ENCODE results near the gene DAW1.

DAW1 gene

GRCh38 chr2:227877421-227878310 lies 6.2 kb downstream of the DAW1 start:
- Histone ChIP-seq H3K9me3 (ENCODE audit: control insufficient read depth, low read length) (no peaks in the 10 kb centered on the region), H3K36me3 (ENCODE audit: control insufficient read depth, insufficient read depth, low read length) (no peaks in the 10 kb centered on the region), H3K27ac (ENCODE audit: insufficient read depth, low read length, poor library complexity, severe bottlenecking) (no peak overlapping the region), H3K27me3 (replicated peaks; ENCODE audit: control insufficient read depth, insufficient read depth, low read length, poor library complexity, severe bottlenecking) (peaks cover under 1% of the 10 kb centered on the region), H3K4me1 (ENCODE audit: control insufficient read depth, insufficient read depth, low read length, poor library complexity, severe bottlenecking) (no peaks in the 10 kb centered on the region), H3K4me3 (ENCODE audit: insufficient read depth, low read depth, low read length, poor library complexity, severe bottlenecking) (no peak overlapping the region)
- DNase-seq: no peak

GRCh38 chr2:227880460-227880859 lies 9.0 kb downstream of the DAW1 start:
- no peak overlapping the region for H3K27ac ChIP-seq (ENCODE audit: insufficient read depth, low read length, poor library complexity, severe bottlenecking)
- no peaks in the 10 kb centered on the region for H3K4me1 ChIP-seq (ENCODE audit: control insufficient read depth, insufficient read depth, low read length, poor library complexity, severe bottlenecking)
- no peak overlapping the region for H3K4me3 ChIP-seq (ENCODE audit: insufficient read depth, low read depth, low read length, poor library complexity, severe bottlenecking)
- H3K9me3 ChIP-seq (ENCODE audit: control insufficient read depth, low read length): no peaks in the 10 kb centered on the region
- H3K27me3 ChIP-seq (replicated peaks; ENCODE audit: control insufficient read depth, insufficient read depth, low read length, poor library complexity, severe bottlenecking): no peaks in the 10 kb centered on the region
- H3K36me3 ChIP-seq (ENCODE audit: control insufficient read depth, insufficient read depth, low read length): no peaks in the 10 kb centered on the region
- no peak for DNase-seq

- Histone ChIP-seq H3K27me3 (replicated peaks; ENCODE audit: control insufficient read depth, insufficient read depth, low read length, poor library complexity, severe bottlenecking) (no peaks in the 10 kb centered on the region), H3K4me1 (ENCODE audit: control insufficient read depth, insufficient read depth, low read length, poor library complexity, severe bottlenecking) (no peaks in the 10 kb centered on the region), H3K36me3 (ENCODE audit: control insufficient read depth, insufficient read depth, low read length) (no peaks in the 10 kb centered on the region), H3K9me3 (ENCODE audit: control insufficient read depth, low read length) (no peaks in the 10 kb centered on the region), H3K4me3 (ENCODE audit: insufficient read depth, low read depth, low read length, poor library complexity, severe bottlenecking) (no peak overlapping the region), H3K27ac (ENCODE audit: insufficient read depth, low read length, poor library complexity, severe bottlenecking) (no peak overlapping the region)
- no peak for DNase-seq
Observed at GRCh38 chr2:227881866-227882517, 10.6 kb downstream of the DAW1 start.

- H3K27ac ChIP-seq (ENCODE audit: insufficient read depth, low read length, poor library complexity, severe bottlenecking): no peak overlapping the region
- no peak overlapping the region for H3K4me3 ChIP-seq (ENCODE audit: insufficient read depth, low read depth, low read length, poor library complexity, severe bottlenecking)
- peak; percentile 22 to 48 (median 42) for DNase-seq
- no peaks in the 10 kb centered on the region for H3K9me3 ChIP-seq (ENCODE audit: control insufficient read depth, low read length)
- H3K36me3 ChIP-seq (ENCODE audit: control insufficient read depth, insufficient read depth, low read length): no peaks in the 10 kb centered on the region
- H3K27me3 ChIP-seq (replicated peaks; ENCODE audit: control insufficient read depth, insufficient read depth, low read length, poor library complexity, severe bottlenecking): no peaks in the 10 kb centered on the region
- H3K4me1 ChIP-seq (ENCODE audit: control insufficient read depth, insufficient read depth, low read length, poor library complexity, severe bottlenecking): no peaks in the 10 kb centered on the region
Observed at GRCh38 chr2:227884511-227884947, 13.1 kb downstream of the DAW1 start.

- DNase-seq: no peak
- H3K27ac ChIP-seq (ENCODE audit: insufficient read depth, low read length, poor library complexity, severe bottlenecking): no peak overlapping the region
- H3K36me3 ChIP-seq (ENCODE audit: control insufficient read depth, insufficient read depth, low read length): no peaks in the 10 kb centered on the region
- no peaks in the 10 kb centered on the region for H3K9me3 ChIP-seq (ENCODE audit: control insufficient read depth, low read length)
- no peak overlapping the region for H3K4me3 ChIP-seq (ENCODE audit: insufficient read depth, low read depth, low read length, poor library complexity, severe bottlenecking)
- no peaks in the 10 kb centered on the region for H3K27me3 ChIP-seq (replicated peaks; ENCODE audit: control insufficient read depth, insufficient read depth, low read length, poor library complexity, severe bottlenecking)
- no peaks in the 10 kb centered on the region for H3K4me1 ChIP-seq (ENCODE audit: control insufficient read depth, insufficient read depth, low read length, poor library complexity, severe bottlenecking)
Observed at GRCh38 chr2:227886149-227886548, 14.7 kb downstream of the DAW1 start.

- Histone ChIP-seq H3K27ac (ENCODE audit: insufficient read depth, low read length, poor library complexity, severe bottlenecking) (no peak overlapping the region), H3K36me3 (ENCODE audit: control insufficient read depth, insufficient read depth, low read length) (no peaks in the 10 kb centered on the region), H3K4me1 (ENCODE audit: control insufficient read depth, insufficient read depth, low read length, poor library complexity, severe bottlenecking) (no peaks in the 10 kb centered on the region), H3K27me3 (replicated peaks; ENCODE audit: control insufficient read depth, insufficient read depth, low read length, poor library complexity, severe bottlenecking) (no peaks in the 10 kb centered on the region), H3K4me3 (ENCODE audit: insufficient read depth, low read depth, low read length, poor library complexity, severe bottlenecking) (no peak overlapping the region), H3K9me3 (ENCODE audit: control insufficient read depth, low read length) (no peaks in the 10 kb centered on the region)
- DNase-seq: no peak
Observed at GRCh38 chr2:227888289-227888688, 16.9 kb downstream of the DAW1 start.

- no peaks in the 10 kb centered on the region for H3K36me3 ChIP-seq (ENCODE audit: control insufficient read depth, insufficient read depth, low read length)
- H3K27ac ChIP-seq (ENCODE audit: insufficient read depth, low read length, poor library complexity, severe bottlenecking): no peak overlapping the region
Observed at GRCh38 chr2:227889336-227889735, 17.9 kb downstream of the DAW1 start.

GRCh38 chr2:227890495-227891079 lies 19.2 kb downstream of the DAW1 start:
- no peaks in the 10 kb centered on the region for H3K36me3 ChIP-seq (ENCODE audit: control insufficient read depth, insufficient read depth, low read length)
- H3K27ac ChIP-seq (ENCODE audit: insufficient read depth, low read length, poor library complexity, severe bottlenecking): no peak overlapping the region
- no peaks in the 10 kb centered on the region for H3K9me3 ChIP-seq (ENCODE audit: control insufficient read depth, low read length)
- H3K4me3 ChIP-seq (ENCODE audit: insufficient read depth, low read depth, low read length, poor library complexity, severe bottlenecking): no peak overlapping the region
- H3K4me1 ChIP-seq (ENCODE audit: control insufficient read depth, insufficient read depth, low read length, poor library complexity, severe bottlenecking): no peaks in the 10 kb centered on the region
- no peaks in the 10 kb centered on the region for H3K27me3 ChIP-seq (replicated peaks; ENCODE audit: control insufficient read depth, insufficient read depth, low read length, poor library complexity, severe bottlenecking)
- DNase-seq: no peak

More at GRCh38 chr2:227889336-227889735, 17.9 kb downstream of the DAW1 start:
- Histone ChIP-seq H3K4me1 (ENCODE audit: control insufficient read depth, insufficient read depth, low read length, poor library complexity, severe bottlenecking) (no peaks in the 10 kb centered on the region), H3K9me3 (ENCODE audit: control insufficient read depth, low read length) (no peaks in the 10 kb centered on the region), H3K27me3 (replicated peaks; ENCODE audit: control insufficient read depth, insufficient read depth, low read length, poor library complexity, severe bottlenecking) (no peaks in the 10 kb centered on the region), H3K4me3 (ENCODE audit: insufficient read depth, low read depth, low read length, poor library complexity, severe bottlenecking) (no peak overlapping the region)
- no peak for DNase-seq

- Histone ChIP-seq H3K4me1 (ENCODE audit: control insufficient read depth, insufficient read depth, low read length, poor library complexity, severe bottlenecking) (no peaks in the 10 kb centered on the region), H3K4me3 (ENCODE audit: insufficient read depth, low read depth, low read length, poor library complexity, severe bottlenecking) (no peak overlapping the region), H3K27me3 (replicated peaks; ENCODE audit: control insufficient read depth, insufficient read depth, low read length, poor library complexity, severe bottlenecking) (no peaks in the 10 kb centered on the region), H3K9me3 (ENCODE audit: control insufficient read depth, low read length) (no peaks in the 10 kb centered on the region), H3K36me3 (ENCODE audit: control insufficient read depth, insufficient read depth, low read length) (no peaks in the 10 kb centered on the region), H3K27ac (ENCODE audit: insufficient read depth, low read length, poor library complexity, severe bottlenecking) (no peak overlapping the region)
- no peak for DNase-seq
Observed at GRCh38 chr2:227891673-227892072, 20.2 kb downstream of the DAW1 start.

- no peaks in the 10 kb centered on the region for H3K36me3 ChIP-seq (ENCODE audit: control insufficient read depth, insufficient read depth, low read length)
- no peak overlapping the region for H3K27ac ChIP-seq (ENCODE audit: insufficient read depth, low read length, poor library complexity, severe bottlenecking)
- no peak for DNase-seq
- H3K9me3 ChIP-seq (ENCODE audit: control insufficient read depth, low read length): no peaks in the 10 kb centered on the region
- no peaks in the 10 kb centered on the region for H3K4me1 ChIP-seq (ENCODE audit: control insufficient read depth, insufficient read depth, low read length, poor library complexity, severe bottlenecking)
- no peaks in the 10 kb centered on the region for H3K27me3 ChIP-seq (replicated peaks; ENCODE audit: control insufficient read depth, insufficient read depth, low read length, poor library complexity, severe bottlenecking)
- H3K4me3 ChIP-seq (ENCODE audit: insufficient read depth, low read depth, low read length, poor library complexity, severe bottlenecking): no peak overlapping the region
Observed at GRCh38 chr2:227903381-227903780, 31.9 kb downstream of the DAW1 start.

Data from effector memory CD4-positive, alpha-beta T cell (primary cell).